OCI-LY7 (cell line): Measurements from ENCODE around the gene ASB18. TPM values are rescaled to one million over a fixed set of nuclear protein-coding genes. Genes with fewer than 3 reads are reported as not detected.

ENCODE experiments used
- BruUV-seq: library from RNA; stranded (reverse); fragments of 400-500 nt; replicated peaks from 2 replicates; lab custom pipeline; 2021; lab: Mats Ljungman, UMichigan
- CTCF ChIA-PET: fragments of 300-600 bp; sonication (Branson Sonifier 250); formaldehyde crosslinking; loops from one replicate; lab custom pipeline; 2022; ENCODE audit warnings: antibody characterized with exemption; ENCODE audit not compliant: unreplicated experiment; lab: Charles Lee
- POLR2A ChIA-PET: fragments of 300-600 bp; sonication (Branson Sonifier 250); formaldehyde crosslinking; loops from one replicate; lab custom pipeline; 2022; ENCODE audit warnings: antibody characterized with exemption; lab: Charles Lee
- DNase-seq: peaks from one replicate; pipeline ENCODE4 v3.0.0-alpha.2; 2015; ENCODE audit warnings: low spot score
- H2AFZ ChIP-seq: fragments of 200-600 bp; sonication (generic), shearing (Covaris generic); 2 replicates; pipeline ENCODE4 v1.6.1; 2014; ENCODE audit warnings: mild to moderate bottlenecking, antibody characterized with exemption, low read length, moderate library complexity
- H3K27ac ChIP-seq: fragments of 200-600 bp; sonication (generic); 2 replicates; pipeline ENCODE4 v1.5.1; 2014; ENCODE audit warnings: mixed run types, low read depth, mild to moderate bottlenecking, moderate library complexity, low read length, inconsistent platforms; ENCODE audit not compliant: poor library complexity, severe bottlenecking
- H3K36me3 ChIP-seq: fragments of 200-600 bp; sonication (generic); 2 replicates; pipeline ENCODE4 v1.6.1; 2014; ENCODE audit warnings: mild to moderate bottlenecking, antibody characterized with exemption, low read length, moderate library complexity, mixed read lengths; ENCODE audit not compliant: insufficient read depth
- H3K4me1 ChIP-seq: fragments of 200-600 bp; sonication (generic); 2 replicates; pipeline ENCODE4 v1.5.1; 2014; ENCODE audit warnings: mild to moderate bottlenecking, low read length; ENCODE audit not compliant: insufficient read depth, poor library complexity, severe bottlenecking
- H3K4me2 ChIP-seq: fragments of 200-600 bp; sonication (generic); 2 replicates; pipeline ENCODE4 v1.6.1; 2014; ENCODE audit warnings: mild to moderate bottlenecking, low read length
- H3K4me3 ChIP-seq: fragments of 200-600 bp; sonication (generic); 2 replicates; pipeline ENCODE4 v1.5.1; 2014; ENCODE audit warnings: mild to moderate bottlenecking, low read depth, low read length; ENCODE audit not compliant: poor library complexity, severe bottlenecking
- H3K79me2 ChIP-seq: fragments of 200-600 bp; sonication (generic); 2 replicates; pipeline ENCODE4 v1.6.1; 2016; ENCODE audit warnings: low read depth, mild to moderate bottlenecking, low read length, moderate library complexity, mixed read lengths; ENCODE audit not compliant: insufficient read depth
- H3K9me2 ChIP-seq: fragments of 200-600 bp; sonication (generic); 2 replicates; pipeline ENCODE4 v1.6.1; 2016; ENCODE audit warnings: mild to moderate bottlenecking, low read length, mixed read lengths; ENCODE audit not compliant: insufficient read depth
- H3K9me3 ChIP-seq: fragments of 200-600 bp; sonication (generic); 2 replicates; pipeline ENCODE4 v1.6.1; 2014; ENCODE audit warnings: mild to moderate bottlenecking, mixed run types, low read length, mixed read lengths
- H4K20me1 ChIP-seq: fragments of 200-600 bp; sonication (generic); 2 replicates; pipeline ENCODE4 v1.6.1; 2014; ENCODE audit warnings: mild to moderate bottlenecking, antibody characterized with exemption, low read length, moderate library complexity, mixed read lengths; ENCODE audit not compliant: insufficient read depth
- EZH2phosphoT487 ChIP-seq: fragments of 200-600 bp; sonication (generic); IDR thresholded peaks from 2 replicates; pipeline ENCODE4 v1.6.1; 2018; ENCODE audit warnings: low read depth, borderline replicate concordance, mild to moderate bottlenecking, mixed run types, antibody characterized with exemption, low read length, moderate library complexity, mixed read lengths
- intact Hi-C: fragments of 100-400 bp; cut with micrococcal nuclease; formaldehyde crosslinking; loops from one replicate; pipeline ENCODE4 v1.10.0; 2022; ENCODE audit not compliant: unreplicated experiment
- total RNA-seq, 2 experiments: library from RNA; depleted of rRNA in 1 of 2; stranded (reverse); fragments of >200 nt in 1 of 2; shearing (Covaris generic) in 1 of 2; gene quantifications; 2 replicates each; pipeline ENCODE4 v1.2.3, GENCODE V29; 2014 to 2022
- TF ChIP-seq, protein P1 (sequence below): fragments of 200-600 bp; sonication (generic); conservative IDR thresholded peaks from 2 replicates; pipeline ENCODE4 v1.5.1; 2014; ENCODE audit warnings: mild to moderate bottlenecking, antibody characterized with exemption, low read length, moderate library complexity, mixed read lengths

The ASB18 gene
- total RNA-seq, 2 experiments from 2014 or later = not detected

DNA sequence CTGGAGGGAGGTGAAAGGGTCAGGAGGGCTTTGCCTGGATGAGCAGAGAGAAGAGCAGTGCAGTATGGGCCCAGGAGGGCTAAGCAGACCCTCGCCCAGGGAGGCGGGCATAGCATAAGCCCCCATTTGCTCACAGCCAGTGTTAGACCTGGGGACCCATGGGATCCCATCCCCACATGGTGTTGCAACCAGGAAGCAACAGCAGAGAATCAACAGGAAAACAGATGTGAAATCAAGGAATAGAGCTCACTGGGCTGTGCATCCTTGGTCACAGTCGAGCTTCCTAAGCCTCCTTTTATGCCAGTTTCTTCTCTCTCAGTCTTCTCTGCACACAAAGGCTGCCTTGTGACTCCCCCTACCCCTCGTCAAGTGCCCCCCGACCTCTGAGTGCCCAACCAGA is 19.9 kb downstream of the ASB18 start:
- Histone ChIP-seq H3K9me3 (no peaks in the 10 kb centered on the region), H3K79me2 (no peaks in the 10 kb centered on the region), H2AFZ (no peak overlapping the region), H3K9me2 (no peaks in the 10 kb centered on the region), H3K4me2 (no peak overlapping the region), H3K36me3 (no peaks in the 10 kb centered on the region), H3K27ac (no peak overlapping the region), H3K4me3 (no peak overlapping the region), H4K20me1 (no peaks in the 10 kb centered on the region), H3K4me1 (no peaks in the 10 kb centered on the region)
- BruUV-seq = no TSS peak
- ChIA-PET CTCF (no interaction called here), POLR2A (no interaction called here)
- TF ChIP-seq, protein P1, sequence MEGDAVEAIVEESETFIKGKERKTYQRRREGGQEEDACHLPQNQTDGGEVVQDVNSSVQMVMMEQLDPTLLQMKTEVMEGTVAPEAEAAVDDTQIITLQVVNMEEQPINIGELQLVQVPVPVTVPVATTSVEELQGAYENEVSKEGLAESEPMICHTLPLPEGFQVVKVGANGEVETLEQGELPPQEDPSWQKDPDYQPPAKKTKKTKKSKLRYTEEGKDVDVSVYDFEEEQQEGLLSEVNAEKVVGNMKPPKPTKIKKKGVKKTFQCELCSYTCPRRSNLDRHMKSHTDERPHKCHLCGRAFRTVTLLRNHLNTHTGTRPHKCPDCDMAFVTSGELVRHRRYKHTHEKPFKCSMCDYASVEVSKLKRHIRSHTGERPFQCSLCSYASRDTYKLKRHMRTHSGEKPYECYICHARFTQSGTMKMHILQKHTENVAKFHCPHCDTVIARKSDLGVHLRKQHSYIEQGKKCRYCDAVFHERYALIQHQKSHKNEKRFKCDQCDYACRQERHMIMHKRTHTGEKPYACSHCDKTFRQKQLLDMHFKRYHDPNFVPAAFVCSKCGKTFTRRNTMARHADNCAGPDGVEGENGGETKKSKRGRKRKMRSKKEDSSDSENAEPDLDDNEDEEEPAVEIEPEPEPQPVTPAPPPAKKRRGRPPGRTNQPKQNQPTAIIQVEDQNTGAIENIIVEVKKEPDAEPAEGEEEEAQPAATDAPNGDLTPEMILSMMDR = no peak
- no peak for TF ChIP-seq EZH2phosphoT487
- DNase-seq = no peak
- intact Hi-C loops = no loop called here

DNA sequence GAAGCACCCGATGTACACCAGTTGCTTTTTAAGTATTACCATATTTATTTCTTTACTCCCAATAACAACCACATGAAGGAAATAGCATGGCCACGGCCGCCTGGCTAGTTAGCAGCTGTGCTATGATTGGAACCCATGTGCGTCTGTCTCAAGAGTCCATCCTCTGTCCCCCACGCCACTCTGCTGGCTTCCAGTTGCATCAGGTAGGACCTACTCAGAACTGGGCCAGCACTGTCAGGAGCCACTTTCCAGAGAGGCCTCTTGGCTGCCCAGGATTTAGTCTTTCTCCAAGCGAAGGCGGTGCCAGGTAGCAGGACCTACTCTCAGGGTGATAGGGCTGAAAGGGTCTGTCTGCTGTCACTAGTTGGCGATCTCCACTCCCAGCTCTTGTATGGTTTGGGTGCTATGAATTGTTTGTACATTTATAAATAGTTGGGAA is 22.1 kb downstream of the ASB18 start:
- H3K9me2 ChIP-seq = no peaks in the 10 kb centered on the region
- no peaks in the 10 kb centered on the region for H3K4me1 ChIP-seq
- H3K79me2 ChIP-seq = no peaks in the 10 kb centered on the region
- no peaks in the 10 kb centered on the region for H4K20me1 ChIP-seq
- H3K4me3 ChIP-seq = no peak overlapping the region
- intact Hi-C loops = no loop called here
- TF ChIP-seq, protein P1 = no peak
- no peak for TF ChIP-seq EZH2phosphoT487
- ChIA-PET CTCF (no interaction called here), POLR2A (no interaction called here)
- H3K9me3 ChIP-seq = no peaks in the 10 kb centered on the region
- H3K36me3 ChIP-seq = no peaks in the 10 kb centered on the region
- no peak overlapping the region for H3K27ac ChIP-seq
- DNase-seq = no peak
- H3K4me2 ChIP-seq = no peak overlapping the region
- BruUV-seq = no TSS peak
- no peak overlapping the region for H2AFZ ChIP-seq

DNA sequence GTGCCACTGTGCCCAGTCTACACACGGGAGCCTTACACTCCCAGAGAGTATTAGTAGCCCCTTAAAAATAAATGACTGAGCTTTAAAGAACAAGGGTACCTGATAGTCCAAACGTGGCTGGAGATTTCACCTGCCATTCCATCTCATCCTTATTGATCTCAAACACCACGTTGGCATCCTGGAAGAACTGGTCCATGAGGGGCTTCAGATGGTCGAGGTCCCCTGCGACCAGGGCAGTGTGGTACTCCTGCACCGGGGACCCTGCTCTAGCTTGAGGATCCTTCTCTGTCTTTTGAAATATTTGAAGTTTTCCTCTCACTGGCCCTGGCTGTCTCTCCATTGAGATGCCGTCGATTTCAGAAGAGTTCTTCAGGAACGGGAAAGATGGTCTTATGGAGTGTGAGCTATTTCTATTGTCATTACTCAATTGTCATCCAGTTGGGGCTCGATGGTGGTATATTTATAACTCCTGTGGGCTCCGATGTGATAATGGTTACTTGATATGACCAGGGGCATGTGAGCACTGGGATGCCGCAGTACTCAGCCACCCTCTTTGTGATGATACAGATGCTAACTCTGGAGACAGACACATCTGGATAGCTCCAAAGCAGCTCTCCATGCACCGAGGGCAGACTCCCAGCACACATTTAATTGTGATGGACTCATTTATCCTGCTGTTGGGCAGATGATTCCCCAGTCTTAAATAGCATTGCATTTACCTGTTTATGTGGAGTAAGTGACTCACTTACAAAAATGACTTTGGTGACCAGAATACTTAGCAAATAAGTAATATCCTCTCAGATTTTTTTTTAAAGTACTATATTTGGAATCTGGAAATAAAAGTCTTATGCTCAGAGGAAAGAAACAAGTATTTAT is 22.8 kb downstream of the ASB18 start:
- TF ChIP-seq, protein P1 = no peak
- no peak for TF ChIP-seq EZH2phosphoT487
- no peaks in the 10 kb centered on the region for H3K9me3 ChIP-seq
- H3K4me1 ChIP-seq = no peaks in the 10 kb centered on the region
- intact Hi-C loops = no loop called here
- H3K4me3 ChIP-seq = no peak overlapping the region
- no peak overlapping the region for H3K27ac ChIP-seq
- POLR2A ChIA-PET = no interaction called here
- BruUV-seq = no TSS peak
- H4K20me1 ChIP-seq = no peaks in the 10 kb centered on the region
- H3K36me3 ChIP-seq = no peaks in the 10 kb centered on the region
- no peaks in the 10 kb centered on the region for H3K79me2 ChIP-seq
- H3K4me2 ChIP-seq = no peak overlapping the region
- CTCF ChIA-PET = no interaction called here
- DNase-seq = no peak
- no peaks in the 10 kb centered on the region for H3K9me2 ChIP-seq
- no peak overlapping the region for H2AFZ ChIP-seq
